PC-3 (cell line): Measurements from ENCODE around the gene SAMD11. TPM values are rescaled to one million over a fixed set of nuclear protein-coding genes. Genes with fewer than 3 reads are reported as not detected.

Experiments used
- ATAC-seq: fragments of 200-7000 bp; cut with Tn5 transposase; 2 replicates; pipeline ENCODE4 v1.9.1; 2020; ENCODE audit warnings: mild to moderate bottlenecking, moderate library complexity
- BruUV-seq: library from RNA; stranded (reverse); fragments of 400-500 nt; replicated peaks from 2 replicates; lab custom pipeline; 2021; lab: Mats Ljungman, UMichigan
- CTCF ChIA-PET: fragments of 300-600 bp; sonication (Branson Sonifier 250); formaldehyde crosslinking; loops from one replicate; lab custom pipeline; 2022; ENCODE audit warnings: antibody characterized with exemption; lab: Charles Lee
- POLR2A ChIA-PET: fragments of 300-600 bp; sonication (Branson Sonifier 250); formaldehyde crosslinking; loops from one replicate; lab custom pipeline; 2022; ENCODE audit warnings: antibody characterized with exemption; ENCODE audit not compliant: unreplicated experiment; lab: Charles Lee
- DNase-seq: peaks from one replicate; pipeline ENCODE4 v3.0.0-alpha.2; 2015
- H2AFZ ChIP-seq: fragments of 300-600 bp; sonication (generic); 2 replicates; pipeline ENCODE4 v1.6.0; 2016; ENCODE audit warnings: antibody characterized with exemption, low read length
- H3F3A ChIP-seq: fragments of 300-600 bp; sonication (generic); one replicate; pipeline ENCODE4 v1.6.0; 2017; ENCODE audit warnings: antibody characterized with exemption, low read length, control low read depth, mild to moderate bottlenecking; ENCODE audit not compliant: unreplicated experiment
- H3K27ac ChIP-seq: fragments of 300-600 bp; sonication (generic); 2 replicates; pipeline ENCODE4 v1.5.1; 2016; ENCODE audit warnings: mild to moderate bottlenecking, low read length
- H3K27me3 ChIP-seq: fragments of 300-600 bp; sonication (generic); 2 replicates; pipeline ENCODE4 v1.6.1; 2016; ENCODE audit warnings: low read length, mixed read lengths
- H3K36me3 ChIP-seq: fragments of 300-600 bp; sonication (generic); 2 replicates; pipeline ENCODE4 v1.6.1; 2016; ENCODE audit warnings: low read depth, mixed run types, low read length, mixed read lengths
- H3K4me1 ChIP-seq: fragments of 300-600 bp; sonication (generic); 2 replicates; pipeline ENCODE4 v1.5.1; 2016; ENCODE audit warnings: low read length; ENCODE audit not compliant: insufficient read depth
- H3K4me2 ChIP-seq: fragments of 300-600 bp; sonication (generic); 2 replicates; pipeline ENCODE4 v1.6.0; 2016; ENCODE audit warnings: low read length
- H3K4me3 ChIP-seq: fragments of 300-600 bp; sonication (generic); 2 replicates; pipeline ENCODE4 v1.5.1; 2016; ENCODE audit warnings: mild to moderate bottlenecking, low read length, mixed read lengths
- H3K79me2 ChIP-seq: fragments of 300-600 bp; sonication (generic); 2 replicates; pipeline ENCODE4 v1.6.1; 2017; ENCODE audit warnings: low read length, mixed read lengths
- H3K9ac ChIP-seq: fragments of 300-600 bp; sonication (generic); 2 replicates; pipeline ENCODE4 v1.6.0; 2016; ENCODE audit warnings: mild to moderate bottlenecking, low read length
- H3K9me2 ChIP-seq: fragments of 300-600 bp; sonication (generic); replicated peaks from 2 replicates; pipeline ENCODE4 v1.6.1; 2016; ENCODE audit warnings: mixed run types, low read length, mixed read lengths
- H3K9me3 ChIP-seq: fragments of 300-600 bp; sonication (generic); 2 replicates; pipeline ENCODE4 v1.6.1; 2016; ENCODE audit warnings: low read length, mixed read lengths
- H4K20me1 ChIP-seq: fragments of 300-600 bp; sonication (generic); 2 replicates; pipeline ENCODE4 v1.6.1; 2016; ENCODE audit warnings: low read length, mixed read lengths
- EZH2 ChIP-seq: fragments of 300-600 bp; sonication (generic); IDR thresholded peaks from one replicate; pipeline ENCODE4 v1.6.1; 2017; ENCODE audit warnings: antibody characterized with exemption, mild to moderate bottlenecking, low read length; ENCODE audit not compliant: unreplicated experiment
- EZH2phosphoT487 ChIP-seq: fragments of 300-600 bp; sonication (generic); IDR thresholded peaks from 2 replicates; pipeline ENCODE4 v1.6.1; 2018; ENCODE audit warnings: mild to moderate bottlenecking, antibody characterized with exemption, low read length, borderline replicate concordance
- intact Hi-C: fragments of 100-400 bp; cut with micrococcal nuclease; formaldehyde crosslinking; loops from 2 replicates; pipeline ENCODE4 v1.9.0; 2023
- total RNA-seq: library from RNA; depleted of rRNA; stranded (reverse); fragments of >200 nt; gene quantifications from 2 replicates; pipeline ENCODE4 v1.2.3, GENCODE V29; 2014
- TF ChIP-seq, protein P1 (sequence below): fragments of 300-600 bp; sonication (generic); conservative IDR thresholded peaks from 2 replicates; pipeline ENCODE4 v1.5.1; 2017; ENCODE audit warnings: antibody characterized with exemption, low read depth, mild to moderate bottlenecking, low read length

The SAMD11 gene
- total RNA-seq, 1 experiment from 2014 or later = 5.8 TPM

GRCh38 chr1:910881-911721 is 12.6 kb upstream of the SAMD11 start:
- intact Hi-C loops = no loop called here
- peaks cover 16% of the 10 kb centered on the region for H3K4me1 ChIP-seq
- no TSS peak for BruUV-seq

DNA sequence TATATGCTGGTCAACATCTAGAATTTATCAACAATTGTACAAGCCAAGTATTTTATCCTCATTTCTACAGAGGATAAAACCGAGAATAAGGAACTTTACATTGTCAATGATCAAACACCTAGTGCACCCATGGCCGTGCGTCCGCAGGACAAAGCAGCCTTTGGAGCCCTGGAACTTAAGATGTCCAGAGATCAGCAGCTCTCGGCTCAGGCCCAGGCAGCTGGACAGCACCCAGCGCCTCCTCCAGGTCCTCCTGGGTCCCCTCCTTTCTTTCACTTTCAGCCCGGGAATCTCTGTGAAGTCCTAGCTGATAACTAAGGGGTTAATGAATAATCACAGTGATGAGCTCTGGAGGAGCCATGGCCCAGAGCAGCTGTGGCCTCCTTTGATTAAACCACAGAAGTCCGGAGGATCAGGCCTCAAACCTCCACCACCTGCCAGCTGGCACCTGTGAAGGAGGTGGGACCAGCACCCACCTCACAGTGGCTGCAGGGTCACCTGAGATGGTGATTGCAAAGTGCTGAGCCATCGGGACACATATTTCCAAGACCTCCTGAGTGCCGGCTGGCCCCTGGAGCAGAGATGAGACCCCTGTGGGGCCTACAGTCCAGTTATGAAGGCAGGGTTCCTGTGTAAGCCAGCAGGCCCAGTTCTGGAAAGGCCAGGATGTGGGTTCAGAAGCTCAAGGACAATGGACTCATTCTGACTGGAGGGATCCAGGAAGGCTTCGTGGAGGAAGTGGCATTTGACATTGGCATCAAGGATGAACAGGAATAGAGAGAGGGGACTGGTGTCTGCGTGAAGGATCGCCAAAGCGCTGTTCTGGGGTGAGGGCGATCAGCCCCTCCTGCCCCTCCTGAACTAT is 11.6 kb upstream of the SAMD11 start:
- CTCF ChIA-PET = interaction anchor here (1.0 kb wide), 1 partner anchor 26 kb away, joined by 3 read pairs; no protein-coding TSS in a partner anchor

More at GRCh38 chr1:910881-911721, 12.6 kb upstream of the SAMD11 start:
- Histone ChIP-seq H3K36me3 (no peaks in the 10 kb centered on the region), H3K9me2 (no peaks in the 10 kb centered on the region), H3K27me3 (peaks cover 9% of the 10 kb centered on the region), H4K20me1 (no peaks in the 10 kb centered on the region), H3K4me3 (no peak overlapping the region), H3K27ac (no peak overlapping the region), H3K9ac (no peak overlapping the region), H3K79me2 (no peaks in the 10 kb centered on the region), H3K4me2 (no peak overlapping the region), H3K9me3 (no peaks in the 10 kb centered on the region), H2AFZ (no peak overlapping the region), H3F3A (no peaks in the 10 kb centered on the region)
- ATAC-seq = peak; percentile 26; the same call in 1 of the 2 replicates
- TF ChIP-seq EZH2phosphoT487 (no peak), EZH2 (no peak)
- TF ChIP-seq, protein P1, sequence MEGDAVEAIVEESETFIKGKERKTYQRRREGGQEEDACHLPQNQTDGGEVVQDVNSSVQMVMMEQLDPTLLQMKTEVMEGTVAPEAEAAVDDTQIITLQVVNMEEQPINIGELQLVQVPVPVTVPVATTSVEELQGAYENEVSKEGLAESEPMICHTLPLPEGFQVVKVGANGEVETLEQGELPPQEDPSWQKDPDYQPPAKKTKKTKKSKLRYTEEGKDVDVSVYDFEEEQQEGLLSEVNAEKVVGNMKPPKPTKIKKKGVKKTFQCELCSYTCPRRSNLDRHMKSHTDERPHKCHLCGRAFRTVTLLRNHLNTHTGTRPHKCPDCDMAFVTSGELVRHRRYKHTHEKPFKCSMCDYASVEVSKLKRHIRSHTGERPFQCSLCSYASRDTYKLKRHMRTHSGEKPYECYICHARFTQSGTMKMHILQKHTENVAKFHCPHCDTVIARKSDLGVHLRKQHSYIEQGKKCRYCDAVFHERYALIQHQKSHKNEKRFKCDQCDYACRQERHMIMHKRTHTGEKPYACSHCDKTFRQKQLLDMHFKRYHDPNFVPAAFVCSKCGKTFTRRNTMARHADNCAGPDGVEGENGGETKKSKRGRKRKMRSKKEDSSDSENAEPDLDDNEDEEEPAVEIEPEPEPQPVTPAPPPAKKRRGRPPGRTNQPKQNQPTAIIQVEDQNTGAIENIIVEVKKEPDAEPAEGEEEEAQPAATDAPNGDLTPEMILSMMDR = no peak
- CTCF ChIA-PET = interaction anchor here (1.0 kb wide), 1 partner anchor 27 kb away, joined by 3 read pairs; no protein-coding TSS in a partner anchor
- peak; percentile 51 for DNase-seq
- POLR2A ChIA-PET = no interaction called here

More for the DNA sequence above, 11.6 kb upstream of the SAMD11 start:
- no TSS peak for BruUV-seq
- Histone ChIP-seq H3K9me2 (no peaks in the 10 kb centered on the region), H3K36me3 (no peaks in the 10 kb centered on the region), H3K79me2 (no peaks in the 10 kb centered on the region), H2AFZ (no peak overlapping the region), H3K27ac (no peak overlapping the region), H3K4me1 (peaks cover 6% of the 10 kb centered on the region), H4K20me1 (no peaks in the 10 kb centered on the region), H3K9me3 (no peaks in the 10 kb centered on the region), H3K4me2 (no peak overlapping the region), H3K9ac (no peak overlapping the region), H3F3A (no peaks in the 10 kb centered on the region), H3K27me3 (peaks cover 19% of the 10 kb centered on the region), H3K4me3 (no peak overlapping the region)
- no peak for ATAC-seq
- POLR2A ChIA-PET = no interaction called here
- TF ChIP-seq, protein P1 = no peak
- TF ChIP-seq EZH2phosphoT487 (no peak), EZH2 (no peak)
- intact Hi-C loops = no loop called here
- no peak for DNase-seq
